Kidney epithelial cell (primary cell): Measurements from ENCODE around the gene BRSK1. TPM values are rescaled to one million over a fixed set of nuclear protein-coding genes. Genes with fewer than 3 reads are reported as not detected.

Experiments used
- DNase-seq: peaks from one replicate; pipeline ENCODE4 v3.0.0-alpha.2; 2010; ENCODE audit warnings: low read depth
- H3K27me3 ChIP-seq: 2 replicates; pipeline ENCODE4 v1.6.0; 2011; ENCODE audit warnings: low read length; ENCODE audit not compliant: control insufficient read depth, insufficient read depth
- H3K36me3 ChIP-seq: 2 replicates; pipeline ENCODE4 v1.5.1; 2011; ENCODE audit warnings: low read length; ENCODE audit not compliant: control insufficient read depth, insufficient read depth
- H3K4me3 ChIP-seq: 2 replicates; pipeline ENCODE4 v1.5.1; 2011; ENCODE audit warnings: low read depth, mild to moderate bottlenecking, control low read depth, low read length
- total RNA-seq: library from RNA; depleted of rRNA; stranded (reverse); fragments of >200 nt; gene quantifications from 2 replicates; pipeline ENCODE4 v1.2.3, GENCODE V29; 2015
- TF ChIP-seq, protein P1 (sequence below): IDR thresholded peaks from 2 replicates; pipeline ENCODE4 v1.5.1; 2011; ENCODE audit warnings: mild to moderate bottlenecking, moderate library complexity, low read length, control low read depth, inconsistent platforms; ENCODE audit not compliant: insufficient read depth, poor library complexity, severe bottlenecking

Gene BRSK1
- 4.7 and 6.0 TPM in 2 replicates for total RNA-seq

DNA sequence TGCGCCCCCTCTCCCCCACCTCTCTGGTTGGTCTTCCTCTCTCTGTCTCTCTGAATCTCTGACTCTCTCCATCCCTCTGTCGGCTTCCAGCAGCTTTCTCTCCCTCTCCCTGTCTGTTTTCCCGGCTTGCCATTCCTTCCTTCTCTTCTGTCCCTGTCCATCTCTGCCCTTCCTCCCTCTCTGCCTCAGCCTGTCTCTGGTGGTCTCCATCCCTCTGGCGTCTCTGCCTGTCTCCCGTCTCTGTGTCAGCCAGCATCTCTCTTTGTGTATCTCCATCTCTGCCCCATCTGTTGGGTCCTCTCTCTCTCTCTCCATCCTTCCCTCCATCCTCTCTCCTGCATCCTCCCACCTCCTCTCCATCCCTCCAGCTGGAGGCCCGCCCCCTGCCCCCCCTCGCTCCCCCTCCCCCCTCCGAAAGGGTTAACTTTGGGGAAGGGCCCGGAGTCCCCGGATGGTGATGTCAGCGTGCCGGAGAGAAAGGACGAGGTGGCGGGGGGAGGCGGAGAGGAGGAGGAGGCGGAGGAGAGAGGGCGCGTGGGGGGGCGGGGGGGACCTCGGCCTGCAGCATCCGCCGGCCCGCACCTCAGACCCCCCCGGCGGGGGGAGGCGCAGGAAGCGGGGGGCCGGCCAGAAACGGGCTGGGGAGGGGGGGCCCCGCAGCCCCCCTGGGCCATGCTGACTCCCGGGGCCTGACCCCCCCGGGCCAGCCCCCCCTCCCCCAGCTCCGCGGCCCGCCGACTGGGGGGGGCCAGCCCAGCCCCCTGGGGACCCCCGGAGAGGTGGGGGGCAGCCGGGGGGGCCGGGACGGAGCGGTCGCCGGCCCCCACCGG is at the start of gene BRSK1:
Gene BRSK1 (plus strand): TSS at position 450 of the 830 bp plus-strand sequence. CDS start 446 bp downstream, outside the sequence.
- Histone ChIP-seq H3K36me3 (no peaks in the 10 kb centered on the region), H3K4me3 (peak within 1 kb of the TSS; percentile 51), H3K27me3 (no peaks in the 10 kb centered on the region)
- no peak for DNase-seq
- TF ChIP-seq, protein P1, sequence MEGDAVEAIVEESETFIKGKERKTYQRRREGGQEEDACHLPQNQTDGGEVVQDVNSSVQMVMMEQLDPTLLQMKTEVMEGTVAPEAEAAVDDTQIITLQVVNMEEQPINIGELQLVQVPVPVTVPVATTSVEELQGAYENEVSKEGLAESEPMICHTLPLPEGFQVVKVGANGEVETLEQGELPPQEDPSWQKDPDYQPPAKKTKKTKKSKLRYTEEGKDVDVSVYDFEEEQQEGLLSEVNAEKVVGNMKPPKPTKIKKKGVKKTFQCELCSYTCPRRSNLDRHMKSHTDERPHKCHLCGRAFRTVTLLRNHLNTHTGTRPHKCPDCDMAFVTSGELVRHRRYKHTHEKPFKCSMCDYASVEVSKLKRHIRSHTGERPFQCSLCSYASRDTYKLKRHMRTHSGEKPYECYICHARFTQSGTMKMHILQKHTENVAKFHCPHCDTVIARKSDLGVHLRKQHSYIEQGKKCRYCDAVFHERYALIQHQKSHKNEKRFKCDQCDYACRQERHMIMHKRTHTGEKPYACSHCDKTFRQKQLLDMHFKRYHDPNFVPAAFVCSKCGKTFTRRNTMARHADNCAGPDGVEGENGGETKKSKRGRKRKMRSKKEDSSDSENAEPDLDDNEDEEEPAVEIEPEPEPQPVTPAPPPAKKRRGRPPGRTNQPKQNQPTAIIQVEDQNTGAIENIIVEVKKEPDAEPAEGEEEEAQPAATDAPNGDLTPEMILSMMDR, result no peak

DNA sequence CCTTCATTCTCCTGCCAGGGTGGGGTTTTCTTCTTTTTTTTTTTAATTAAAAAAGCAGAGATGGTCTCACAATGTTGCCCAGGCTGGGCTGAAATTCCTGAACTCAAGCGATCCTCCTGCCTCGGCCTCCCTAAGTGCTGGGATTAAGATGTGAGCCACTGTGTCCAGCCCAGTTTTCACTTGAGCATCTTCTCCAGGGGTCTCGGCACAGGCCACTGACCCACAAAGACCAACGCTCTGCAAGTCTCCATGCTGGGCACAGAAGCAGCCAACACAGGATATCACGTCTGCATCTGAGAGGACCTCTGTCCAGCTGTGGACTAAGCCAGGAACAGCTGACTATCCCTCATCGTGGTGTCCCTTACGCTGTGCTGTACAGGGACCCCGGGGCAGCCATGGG is 45.8 kb upstream of the BRSK1 start:
- TF ChIP-seq, protein P1, result no peak
- H3K4me3 ChIP-seq, result no peak overlapping the region
- H3K36me3 ChIP-seq, result peaks cover 12% of the 10 kb centered on the region
- H3K27me3 ChIP-seq, result no peaks in the 10 kb centered on the region
- no peak for DNase-seq

DNA sequence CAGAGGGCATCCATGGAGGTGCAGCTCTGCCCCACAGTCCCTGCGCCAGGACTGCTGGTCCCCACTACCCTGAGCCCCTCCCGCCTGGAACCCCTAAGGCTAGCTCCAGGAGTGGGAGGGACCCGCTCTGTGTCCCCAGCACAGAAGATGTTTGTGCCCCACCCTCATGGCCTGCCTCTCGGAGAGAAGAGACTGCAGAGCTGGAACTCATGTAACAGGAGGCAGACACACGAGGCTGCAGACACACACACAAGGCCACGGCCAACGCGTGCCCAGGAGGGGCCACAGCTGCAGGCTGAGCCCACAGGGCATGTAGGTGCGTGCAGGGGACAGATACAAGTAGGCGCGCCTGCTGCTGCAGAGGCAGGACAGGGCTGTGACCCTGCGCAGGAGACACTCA is 44.8 kb upstream of the BRSK1 start:
- Histone ChIP-seq H3K36me3 (peaks cover 12% of the 10 kb centered on the region), H3K4me3 (no peak overlapping the region), H3K27me3 (no peaks in the 10 kb centered on the region)
- TF ChIP-seq, protein P1, result no peak
- DNase-seq, result no peak

DNA sequence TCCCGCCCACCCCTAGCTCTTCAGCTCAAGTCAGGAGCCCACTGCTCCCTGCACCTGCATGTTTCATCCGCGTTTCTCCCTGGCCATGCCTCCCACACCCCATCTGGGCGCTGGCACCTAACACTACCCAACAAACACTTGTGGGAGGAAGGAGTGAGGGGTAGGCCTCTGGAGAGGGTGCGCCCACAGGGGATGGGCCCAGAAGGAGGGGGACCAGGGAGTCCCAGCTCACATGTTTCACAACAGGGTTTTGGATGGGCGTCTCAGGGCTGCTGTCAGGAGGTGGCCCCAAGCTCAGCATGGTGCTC is 43.1 kb upstream of the BRSK1 start:
- H3K36me3 ChIP-seq, result peaks cover 12% of the 10 kb centered on the region
- DNase-seq, result no peak
- TF ChIP-seq, protein P1, result no peak
- H3K4me3 ChIP-seq, result no peak overlapping the region
- H3K27me3 ChIP-seq, result no peaks in the 10 kb centered on the region

DNA sequence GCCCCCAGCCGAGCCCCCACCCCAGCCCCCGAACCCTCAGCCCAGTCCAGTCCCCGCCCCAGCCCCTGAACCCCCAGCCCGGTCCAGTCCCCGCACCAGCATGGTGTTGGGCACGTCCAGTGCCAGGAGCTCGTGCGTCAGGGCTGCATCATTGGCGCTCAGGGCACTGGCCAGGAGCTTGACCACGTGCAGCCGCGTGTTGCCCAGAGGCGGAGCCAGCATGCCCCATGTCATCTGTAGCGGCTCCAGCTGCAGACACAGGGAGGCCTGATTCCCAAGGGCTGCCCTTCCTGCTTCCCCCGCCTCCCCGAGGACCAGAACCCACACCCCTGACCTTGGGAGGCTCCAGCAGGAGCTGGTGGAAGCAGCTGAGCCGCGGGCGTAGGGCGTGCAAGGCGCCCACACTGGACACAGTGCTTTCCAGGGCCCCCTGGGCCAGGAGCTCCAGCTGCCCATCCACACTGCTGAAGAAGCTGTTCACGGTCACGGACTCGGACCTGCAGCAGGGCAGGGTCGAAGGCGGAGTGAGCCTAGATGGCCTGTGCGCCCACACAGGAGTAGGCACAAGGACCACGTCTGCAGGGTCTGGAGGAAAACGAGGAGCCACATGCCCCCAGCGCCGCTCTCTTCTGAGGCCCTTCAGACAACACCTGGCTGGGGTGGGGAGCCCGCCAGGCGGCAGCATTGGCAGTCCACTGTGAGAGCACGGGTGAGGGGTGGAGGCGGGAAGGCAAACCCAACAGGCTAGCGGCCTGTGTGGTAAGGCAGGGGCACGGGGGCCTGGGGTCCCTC is 42.5 kb upstream of the BRSK1 start:
- no peaks in the 10 kb centered on the region for H3K27me3 ChIP-seq
- H3K4me3 ChIP-seq, result no peak overlapping the region
- DNase-seq, result no peak
- TF ChIP-seq, protein P1, result no peak
- peaks cover 12% of the 10 kb centered on the region for H3K36me3 ChIP-seq
